HG03139 (cell line): ENCODE data around the gene SYNDIG1L.

ENCODE experiments used
- ATAC-seq: cut with Tn5 transposase; IDR thresholded peaks from one replicate; pipeline ENCODE4 v1.9.1; 2021; ENCODE audit not compliant: unreplicated experiment

Gene SYNDIG1L

DNA sequence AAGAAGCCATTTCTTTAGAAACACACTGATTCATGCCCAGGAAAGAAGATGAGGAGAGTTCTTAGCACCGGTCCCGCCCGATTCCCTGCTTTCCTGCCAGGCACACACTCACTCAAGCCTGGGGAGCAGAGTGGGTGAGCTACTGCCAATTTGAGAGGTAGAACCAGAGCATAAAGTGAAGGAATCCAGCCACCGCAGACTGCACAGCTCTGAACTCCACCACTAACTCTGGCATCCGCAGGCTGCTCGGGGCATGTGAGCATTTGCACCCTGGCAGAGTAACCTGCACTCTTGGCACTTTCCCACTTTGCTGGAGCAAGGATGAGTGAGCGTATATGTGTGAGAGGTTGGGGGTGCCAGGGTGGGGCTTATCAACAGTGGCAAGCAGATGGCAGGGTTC is 4.0 kb upstream of the SYNDIG1L start:
- no peak for ATAC-seq

GRCh38 chr14:74429221-74429691 is 3.2 kb upstream of the SYNDIG1L start:
- no peak for ATAC-seq

- no peak for ATAC-seq
Observed at GRCh38 chr14:74427651-74428050, 1.6 kb upstream of the SYNDIG1L start.

GRCh38 chr14:74425525-74426201 is 347 bp downstream of the SYNDIG1L start:
- ATAC-seq = no peak

DNA sequence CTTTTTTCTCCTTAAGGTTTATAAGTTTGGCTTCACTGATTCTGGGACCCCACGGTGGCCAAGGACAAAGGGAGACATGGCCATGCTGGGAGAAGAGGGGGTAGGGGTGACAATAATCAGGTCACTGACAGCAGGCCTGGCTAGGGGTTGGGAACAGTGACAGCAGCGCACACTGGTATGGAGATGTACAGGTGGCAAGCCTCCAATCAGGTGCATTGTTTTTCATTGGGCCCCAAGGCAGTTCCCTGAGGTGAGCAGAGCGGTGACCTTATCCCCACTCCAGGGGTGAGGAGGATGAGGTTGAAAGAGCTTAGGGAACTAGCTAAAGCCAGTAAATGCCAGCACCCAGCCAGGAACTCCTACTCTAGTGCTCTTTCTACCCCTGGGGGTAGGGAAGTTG is 1.4 kb downstream of the SYNDIG1L start:
- ATAC-seq = no peak

GRCh38 chr14:74423246-74423645 is 2.8 kb downstream of the SYNDIG1L start:
- ATAC-seq = no peak

DNA sequence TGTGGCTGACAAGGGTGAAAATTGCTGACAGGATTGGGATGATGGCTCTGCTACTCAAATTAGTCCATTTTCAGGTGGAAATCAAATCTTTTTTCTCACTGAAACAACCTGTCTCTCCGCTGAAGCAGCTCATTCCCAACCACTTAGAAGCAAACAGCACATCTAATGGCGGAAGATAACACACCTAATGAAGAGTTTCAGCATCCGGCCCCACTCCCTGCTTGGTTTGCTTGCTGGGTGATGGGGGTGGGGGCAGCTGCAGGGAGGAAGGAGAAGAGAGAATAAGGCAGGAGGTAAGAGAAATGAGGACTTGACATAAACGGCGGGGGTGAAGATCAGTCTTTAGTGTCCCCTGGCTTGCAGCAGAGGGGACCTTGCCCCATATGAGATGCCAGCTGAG is 4.0 kb downstream of the SYNDIG1L start:
- ATAC-seq = no peak

DNA sequence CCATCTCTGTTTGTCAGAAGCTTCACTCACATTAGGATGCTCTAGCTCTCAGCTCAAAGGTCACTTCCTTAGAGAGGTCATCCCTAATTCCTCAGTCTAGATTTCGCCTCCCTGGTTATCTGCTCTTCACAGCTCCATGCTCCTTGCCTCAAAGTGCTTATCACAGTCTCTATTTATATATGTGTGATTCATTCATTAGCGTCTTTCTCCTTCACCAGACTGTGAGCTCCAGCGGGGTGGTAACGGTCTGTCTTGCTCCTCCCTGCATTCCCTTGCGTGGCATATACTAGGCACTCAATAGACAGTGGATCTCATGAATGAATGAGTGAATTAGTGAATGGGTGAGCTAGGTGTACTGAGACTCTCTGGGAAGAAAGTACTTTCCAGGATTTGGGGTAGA is 6.9 kb downstream of the SYNDIG1L start:
- no peak for ATAC-seq

- ATAC-seq = no peak
Observed at GRCh38 chr14:74418031-74418430, 8.0 kb downstream of the SYNDIG1L start.

DNA sequence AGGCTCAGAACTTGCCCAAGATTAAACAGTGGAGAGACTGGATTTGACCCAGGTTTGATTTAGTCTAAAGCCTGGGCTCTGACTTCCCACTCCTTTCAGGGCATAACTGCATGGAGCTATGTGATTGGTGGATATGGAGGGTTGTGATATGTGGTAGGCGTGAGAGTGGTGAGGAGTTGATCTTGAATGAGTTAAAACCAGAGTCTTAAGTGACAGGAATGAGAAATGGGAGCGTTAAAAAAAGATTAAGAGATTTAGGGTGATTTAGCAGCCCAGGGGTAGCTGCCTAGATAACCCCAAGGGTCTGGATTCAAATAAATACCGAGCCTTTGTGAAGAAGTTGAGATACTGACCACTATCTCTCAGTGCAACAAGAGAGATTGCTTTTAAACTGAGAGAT is 8.4 kb downstream of the SYNDIG1L start:
- no peak for ATAC-seq

- ATAC-seq = no peak
Observed at GRCh38 chr14:74417201-74417600, 8.8 kb downstream of the SYNDIG1L start.

DNA sequence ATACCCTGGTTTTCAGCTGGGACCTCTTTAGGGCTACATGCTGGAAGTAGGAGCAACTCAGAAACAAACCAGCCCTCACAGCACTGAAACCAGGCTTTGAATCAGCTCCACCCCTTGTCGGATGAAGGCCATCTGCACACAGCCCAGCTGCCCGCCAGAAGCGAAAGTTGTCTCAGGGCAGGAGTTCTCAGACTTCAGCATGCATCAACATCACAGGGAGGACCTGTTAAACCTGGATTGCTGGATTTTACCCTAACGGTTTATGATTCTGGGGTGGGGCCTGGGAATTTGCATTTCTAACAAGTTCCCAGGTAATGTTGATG is 10.9 kb downstream of the SYNDIG1L start:
- no peak for ATAC-seq

DNA sequence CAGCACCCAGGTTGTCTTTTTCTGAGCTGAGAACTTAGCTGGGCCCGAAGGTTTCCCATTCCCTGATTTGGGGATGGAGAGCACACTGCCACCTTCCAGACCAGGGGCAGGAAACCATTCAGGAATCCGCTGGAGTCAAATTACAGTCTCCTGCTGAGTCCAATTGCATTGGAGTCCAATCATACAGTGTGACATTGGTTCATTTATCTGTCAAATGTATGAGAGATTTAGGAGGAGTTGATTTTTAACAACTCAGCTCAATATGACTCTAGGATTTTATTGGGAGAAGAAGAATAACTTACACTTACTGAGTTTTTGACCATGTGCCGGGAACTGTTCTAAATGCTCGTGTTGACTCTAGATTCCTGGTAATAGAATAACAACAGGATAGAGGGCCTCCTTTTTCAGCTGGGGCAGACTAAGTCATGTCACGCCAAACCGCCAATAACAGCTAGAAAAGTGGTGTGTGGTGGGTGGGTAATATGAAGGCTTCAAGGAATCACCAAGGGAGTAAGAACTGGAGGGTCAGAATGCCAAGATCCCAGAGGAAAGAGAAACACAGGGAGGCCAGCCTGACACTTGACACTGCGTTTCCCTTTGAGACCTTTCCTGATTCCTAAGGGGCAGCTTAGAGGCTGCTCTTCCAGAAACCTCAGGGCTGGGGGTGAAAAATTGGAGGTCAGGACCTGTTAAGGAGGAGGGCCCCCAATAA is 11.5 kb downstream of the SYNDIG1L start:
- no peak for ATAC-seq

DNA sequence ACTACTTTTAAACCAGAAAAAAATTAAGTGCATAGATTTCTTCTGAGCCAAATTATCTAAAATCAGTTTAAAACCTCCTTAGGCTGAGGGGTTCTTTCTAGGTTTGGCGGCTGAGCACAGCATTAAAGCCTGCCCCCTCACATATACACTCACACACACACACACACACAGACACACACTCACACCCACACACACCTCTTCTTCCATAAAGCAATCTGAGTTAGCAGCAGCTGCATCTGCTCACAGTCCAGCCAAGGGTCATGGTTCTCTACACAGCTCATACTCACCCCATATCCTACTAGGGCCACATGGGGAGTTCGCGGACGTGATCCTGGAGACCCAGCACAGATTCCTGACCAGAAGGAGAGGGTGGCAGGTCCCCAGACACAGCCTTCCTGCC is 12.4 kb downstream of the SYNDIG1L start:
- ATAC-seq = no peak

- no peak for ATAC-seq
Observed at GRCh38 chr14:74412753-74413152, 13.3 kb downstream of the SYNDIG1L start.

GRCh38 chr14:74411671-74412070 is 14.3 kb downstream of the SYNDIG1L start:
- ATAC-seq = no peak

- ATAC-seq = no peak
Observed at GRCh38 chr14:74409441-74409840, 16.6 kb downstream of the SYNDIG1L start.

- no peak for ATAC-seq
Observed at GRCh38 chr14:74408870-74409269, 17.1 kb downstream of the SYNDIG1L start.

- no peak for ATAC-seq
Observed at GRCh38 chr14:74407801-74408154, 18.2 kb downstream of the SYNDIG1L start.

- no peak for ATAC-seq
Observed at GRCh38 chr14:74407021-74407800, 18.8 kb downstream of the SYNDIG1L start.

DNA sequence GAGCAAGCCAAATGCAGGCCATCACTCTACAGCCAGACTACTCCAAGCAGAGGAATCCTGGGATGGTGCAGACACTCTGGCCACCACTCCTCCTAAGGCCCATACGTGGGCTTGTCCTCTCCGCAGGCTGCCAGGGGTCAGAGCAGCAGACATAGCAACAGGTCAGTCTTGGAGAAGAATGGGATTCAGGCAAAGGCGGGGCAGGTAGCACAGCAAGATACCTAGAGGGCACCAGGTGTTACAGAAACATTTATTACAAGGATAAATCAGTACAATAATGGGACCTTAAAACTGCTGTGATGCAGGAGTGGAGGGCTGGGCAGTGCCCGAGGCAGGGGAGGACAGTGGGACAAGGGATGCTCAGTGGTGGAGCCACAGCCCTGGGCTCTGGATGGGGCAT is 20.3 kb downstream of the SYNDIG1L start:
- no peak for ATAC-seq

GRCh38 chr14:74404435-74404834 is 21.6 kb downstream of the SYNDIG1L start:
- no peak for ATAC-seq
